Measurements from ENCODE around the gene ZBTB42. TPM values are rescaled to one million over a fixed set of nuclear protein-coding genes. Genes with fewer than 3 reads are reported as not detected.
A peak's percentile ranks its signal among the peaks of the same experiment; 100 is the strongest.

ZBTB42 gene
- total RNA-seq, 1 experiment from 2014 or later: 16.5 TPM

GRCh38 chr14:104795781-104796686 lies 4.9 kb upstream of the ZBTB42 start:
- no peak for DNase-seq (ENCODE audit: low read depth, low spot score)
- H3K36me3 ChIP-seq (ENCODE audit: control insufficient read depth, insufficient read depth, low read length): peaks cover 2% of the 10 kb centered on the region; the same call in 1 of the 2 replicates
- no peaks in the 10 kb centered on the region for H3K9me3 ChIP-seq (ENCODE audit: control insufficient read depth, insufficient read depth, low read depth, low read length)
- H3K4me3 ChIP-seq (ENCODE audit: low read depth in 2 of 2, low read length in 2 of 2): peak overlapping the region; percentile 40 to 48
- ChIA-PET POLR2A (no interaction called here), CTCF (no interaction called here)
- TF ChIP-seq POLR2AphosphoS5 (IDR thresholded peaks at IDR 0.05; ENCODE audit: low read depth, low read length): no peak
- no peak for TF ChIP-seq REST (IDR thresholded peaks at IDR 0.05; ENCODE audit: insufficient read depth in 1 of 2, low read depth in 2 of 2, low read length in 1 of 2)
- no peak for TF ChIP-seq TCF7L2 (IDR thresholded peaks at IDR 0.05; ENCODE audit: low read depth, low read length)
- no peak for TF ChIP-seq CTCF (IDR thresholded peaks at IDR 0.05)
- TF ChIP-seq SIN3A (IDR thresholded peaks at IDR 0.05; ENCODE audit: borderline replicate concordance, insufficient read depth, low read depth, low read length): no peak
- H3K27me3 ChIP-seq (ENCODE audit: control insufficient read depth, insufficient read depth, low read length): no peaks in the 10 kb centered on the region
- no TSS peak for BruUV-seq (replicated peaks)
- intact Hi-C loops (cut with micrococcal nuclease; ENCODE audit: unreplicated experiment): no loop called here
- no peak; the same call in 1 of the 2 replicates for ATAC-seq
- in situ Hi-C loops (cut with HindIII; ENCODE audit: low pct_unique_long_range_greater_than_20kb, low sequenced_read_pairs): no loop called here
- H3K4me1 ChIP-seq (ENCODE audit: control insufficient read depth, insufficient read depth, low read length): peaks cover 62% of the 10 kb centered on the region
- peak overlapping the region; percentile 84 for H3K27ac ChIP-seq (ENCODE audit: low read length)

GRCh38 chr14:104796687-104797081 lies 4.2 kb upstream of the ZBTB42 start:
- POLR2A ChIA-PET: no interaction called here
- in situ Hi-C loops (cut with HindIII; ENCODE audit: low pct_unique_long_range_greater_than_20kb, low sequenced_read_pairs): no loop called here

More at GRCh38 chr14:104796687-104797081, 4.2 kb upstream of the ZBTB42 start:
- Histone ChIP-seq H3K36me3 (ENCODE audit: control insufficient read depth, insufficient read depth, low read length) (peaks cover 2% of the 10 kb centered on the region; the same call in 1 of the 2 replicates), H3K4me1 (ENCODE audit: control insufficient read depth, insufficient read depth, low read length) (peaks cover 66% of the 10 kb centered on the region), H3K27ac (ENCODE audit: low read length) (peak overlapping the region; percentile 84), H3K4me3 (ENCODE audit: low read depth in 2 of 2, low read length in 2 of 2) (no peak overlapping the region), H3K9me3 (ENCODE audit: control insufficient read depth, insufficient read depth, low read depth, low read length) (no peaks in the 10 kb centered on the region), H3K27me3 (ENCODE audit: control insufficient read depth, insufficient read depth, low read length) (no peaks in the 10 kb centered on the region)
- BruUV-seq (replicated peaks): no TSS peak
- DNase-seq (ENCODE audit: low read depth, low spot score): no peak
- no peak for TF ChIP-seq CTCF (IDR thresholded peaks at IDR 0.05)
- TF ChIP-seq TCF7L2 (IDR thresholded peaks at IDR 0.05; ENCODE audit: low read depth, low read length): no peak
- TF ChIP-seq POLR2AphosphoS5 (IDR thresholded peaks at IDR 0.05; ENCODE audit: low read depth, low read length): no peak
- TF ChIP-seq REST (IDR thresholded peaks at IDR 0.05; ENCODE audit: insufficient read depth in 1 of 2, low read depth in 2 of 2, low read length in 1 of 2): no peak
- TF ChIP-seq SIN3A (IDR thresholded peaks at IDR 0.05; ENCODE audit: borderline replicate concordance, insufficient read depth, low read depth, low read length): no peak
- CTCF ChIA-PET: no interaction called here
- intact Hi-C loops (cut with micrococcal nuclease; ENCODE audit: unreplicated experiment): no loop called here
- ATAC-seq: no peak
